ENCODE data around the gene DRC1.

The DRC1 gene

GRCh38 chr2:26495705-26496297 is 94.1 kb downstream of the DRC1 start:
- no peak for DNase-seq

- no peak for DNase-seq
Observed at GRCh38 chr2:26500406-26500805, 98.7 kb downstream of the DRC1 start.

GRCh38 chr2:26503231-26503880 is 101.6 kb downstream of the DRC1 start:
- no peak for DNase-seq

- no peak for DNase-seq
Observed at GRCh38 chr2:26504002-26504401, 102.3 kb downstream of the DRC1 start.

GRCh38 chr2:26506279-26506678 is 104.6 kb downstream of the DRC1 start:
- DNase-seq, result no peak
